Measurements from ENCODE around the gene FUT7.

Gene FUT7

DNA sequence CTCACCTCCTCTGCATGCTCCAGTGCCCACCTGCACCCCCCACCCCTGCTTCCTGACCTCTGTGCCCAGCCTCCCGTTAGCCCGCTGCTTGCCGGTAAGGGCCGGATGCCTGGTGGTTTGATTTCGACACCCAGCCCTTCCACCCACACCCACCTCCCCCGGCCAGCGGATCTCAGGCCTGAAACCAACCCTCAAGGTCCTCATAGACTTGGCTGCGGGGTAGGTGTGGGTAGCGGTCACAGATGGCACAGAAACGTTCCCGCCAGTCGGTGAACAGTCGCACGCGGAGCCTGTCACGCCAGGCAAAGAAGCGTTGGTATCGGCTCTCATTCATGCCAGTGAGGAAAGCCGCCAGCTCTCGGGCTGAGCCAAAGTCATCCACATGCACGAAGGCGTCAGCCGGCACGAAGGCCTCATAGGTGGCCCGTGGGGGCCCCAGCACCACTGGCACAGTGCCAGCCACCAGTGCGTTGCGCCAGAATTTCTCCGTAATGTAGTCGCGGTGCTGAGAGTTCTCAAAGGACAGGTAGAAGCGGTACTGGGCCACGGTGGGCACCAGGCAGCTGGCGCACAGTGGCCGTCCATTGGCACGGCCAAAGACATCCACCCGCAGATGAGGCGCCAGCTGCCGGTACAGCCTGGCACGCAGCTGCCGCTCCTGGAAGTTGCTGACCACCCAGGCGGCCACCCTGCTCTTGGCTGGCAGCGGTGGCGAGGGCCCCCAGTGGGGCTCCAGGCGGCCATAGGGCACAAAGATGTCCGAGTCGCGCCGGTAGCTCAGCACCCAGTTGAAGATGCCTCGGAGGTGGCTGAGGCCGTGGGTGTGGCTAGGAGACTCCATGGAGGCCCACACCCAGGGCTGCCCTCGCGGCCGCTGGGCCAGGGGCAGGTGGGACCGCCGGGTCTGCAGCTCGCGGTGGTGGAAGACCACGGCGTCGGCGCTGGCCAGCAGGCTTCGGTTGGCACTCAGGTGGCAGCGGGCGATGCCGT, 1.1 kb downstream of the FUT7 start:
- no peak for DNase-seq

- no peak for DNase-seq
Measured at GRCh38 chr9:137030006-137030405, 1.9 kb downstream of the FUT7 start.

GRCh38 chr9:137029058-137029936, 2.6 kb downstream of the FUT7 start:
- peak; percentile 77 for DNase-seq

DNA sequence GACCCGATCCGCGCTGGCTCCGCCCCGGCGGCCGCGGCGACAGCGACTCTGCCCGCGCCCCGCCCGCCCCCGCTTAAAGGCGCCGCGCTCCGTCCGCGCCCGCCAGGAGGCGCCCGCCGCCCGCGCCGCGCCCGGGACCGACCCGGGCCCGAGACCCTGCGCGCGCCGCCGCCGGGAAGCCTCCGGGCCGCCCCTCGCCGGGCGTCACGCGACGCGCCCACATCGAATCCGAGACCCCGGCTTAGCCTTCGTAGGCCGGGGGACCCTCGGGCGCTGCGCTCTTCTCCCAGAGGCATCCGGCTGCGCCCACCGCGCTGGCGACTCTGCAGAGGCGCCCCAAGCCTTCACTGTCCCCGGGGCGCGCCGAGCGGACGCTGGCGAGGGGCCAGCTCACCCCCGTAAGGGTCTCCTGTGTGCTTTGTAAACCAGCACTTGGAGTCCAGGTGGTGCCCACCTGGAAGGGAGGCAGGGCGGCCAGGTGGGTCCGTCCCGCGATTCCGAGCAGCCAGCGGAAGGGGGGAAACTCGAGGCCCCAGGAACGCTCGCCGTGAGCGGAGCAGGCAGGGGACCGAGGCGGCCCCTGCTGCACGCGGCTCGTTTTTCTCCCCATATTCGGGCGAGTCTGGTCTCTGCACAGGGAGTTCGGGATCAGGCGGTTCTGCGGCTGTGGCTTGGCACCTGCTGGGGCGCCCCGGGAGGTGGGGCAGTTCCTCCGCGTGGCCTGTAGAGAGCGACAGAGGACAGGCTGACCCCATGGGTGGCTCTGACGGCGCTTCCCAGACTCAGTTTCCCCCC, 3.4 kb downstream of the FUT7 start:
- peak; percentile 79 for DNase-seq

DNA sequence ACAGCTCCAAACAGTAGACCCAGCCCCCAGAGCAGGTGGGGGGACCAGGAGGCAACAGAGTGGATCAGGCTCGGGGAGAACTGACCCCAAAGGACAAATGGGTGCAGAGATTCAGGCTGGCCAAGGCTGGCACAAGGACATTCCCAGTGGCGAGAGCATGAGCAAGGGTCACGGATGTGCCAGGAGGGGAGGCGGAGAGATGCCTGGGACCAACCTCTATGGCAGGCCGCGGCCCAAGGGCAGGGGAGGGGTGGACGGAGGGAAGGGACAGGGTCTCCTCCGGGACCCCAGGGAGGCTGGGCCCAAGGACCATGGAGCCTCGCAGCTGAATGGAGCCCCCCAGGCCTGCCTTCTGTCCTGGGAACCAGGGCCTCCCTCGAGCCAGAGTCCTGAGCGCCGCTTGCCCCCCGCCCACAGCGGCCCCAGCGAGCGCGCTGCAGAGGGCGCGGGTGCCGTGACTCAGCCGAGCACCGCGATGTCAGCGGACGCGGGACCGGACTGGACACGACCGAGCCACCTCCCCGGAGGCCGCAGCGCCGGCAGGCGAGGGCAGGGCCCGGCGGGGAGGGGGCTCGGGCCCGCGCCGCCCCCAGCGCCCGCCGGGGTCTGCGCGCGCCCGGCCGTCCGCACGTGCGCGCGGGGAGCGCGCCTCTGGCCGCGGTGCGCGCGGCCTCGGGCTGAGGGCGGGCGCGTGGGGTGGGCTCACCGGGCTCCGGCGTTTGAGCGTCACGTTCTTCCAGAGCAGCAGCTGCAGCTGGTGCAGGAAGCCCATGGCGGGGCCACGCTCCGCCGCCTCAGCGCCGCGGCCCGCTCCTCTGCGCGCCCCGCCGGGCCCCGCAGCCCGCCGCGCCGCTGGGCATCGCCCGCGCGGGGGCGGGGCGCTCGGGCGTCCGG, 4.3 kb downstream of the FUT7 start, which contains the start of gene ABCA2:
Gene ABCA2, minus strand, starts transcription at position 869 of the 894 bp plus-strand sequence. Its CDS starts 97 bp downstream, at position 772.
- DNase-seq, result peak; percentile 52

- DNase-seq, result no peak
Measured at GRCh38 chr9:137026828-137027227, 5.1 kb downstream of the FUT7 start.

- DNase-seq, result no peak
Measured at GRCh38 chr9:137026384-137026783, 5.5 kb downstream of the FUT7 start.

DNA sequence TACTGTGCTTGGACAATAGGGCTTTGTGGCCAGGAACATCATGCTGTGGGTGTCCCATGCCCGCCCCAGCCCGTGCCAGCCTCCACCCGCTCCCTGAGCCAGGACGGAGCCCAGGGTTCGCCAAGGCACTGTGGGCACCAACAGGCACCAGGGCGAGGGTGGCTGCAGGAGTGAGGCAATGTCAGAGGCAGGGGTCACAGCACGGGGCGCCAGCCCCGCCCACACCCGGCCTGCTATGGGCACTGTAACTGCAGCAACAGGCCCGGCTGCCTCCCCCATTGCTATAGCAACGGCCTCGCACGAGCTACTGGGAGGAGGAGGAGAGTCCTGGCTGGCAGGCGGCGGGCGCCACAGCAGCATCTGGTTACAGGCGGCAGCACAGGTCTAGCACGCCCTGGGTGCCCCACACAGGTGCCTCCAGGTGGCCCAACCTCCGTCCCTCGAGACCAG, 6.3 kb downstream of the FUT7 start:
- no peak for DNase-seq

DNA sequence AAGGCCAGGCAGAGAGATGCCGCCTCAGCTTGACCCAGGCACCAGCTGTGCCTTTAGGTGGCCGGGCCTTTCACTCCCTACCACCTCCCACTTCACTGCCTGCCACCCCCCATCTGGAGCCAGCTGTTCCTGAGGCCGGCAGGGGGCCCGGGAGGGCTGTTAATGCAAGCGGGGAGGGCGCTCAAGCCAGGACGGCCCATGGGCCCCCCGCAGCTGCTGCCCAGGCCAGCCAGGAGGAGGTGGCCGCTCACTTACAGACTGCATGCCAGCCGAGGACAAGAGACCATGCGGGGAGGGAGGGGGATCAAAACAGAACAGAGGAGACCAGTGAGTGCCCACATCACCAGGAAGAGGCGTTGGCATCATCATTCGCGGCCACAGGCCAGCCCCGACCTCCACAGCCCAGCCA, 8.3 kb downstream of the FUT7 start:
- no peak for DNase-seq

- no peak for DNase-seq
Measured at GRCh38 chr9:137023157-137023556, 8.7 kb downstream of the FUT7 start.

GRCh38 chr9:137022662-137023008, 9.3 kb downstream of the FUT7 start:
- DNase-seq, result no peak

DNA sequence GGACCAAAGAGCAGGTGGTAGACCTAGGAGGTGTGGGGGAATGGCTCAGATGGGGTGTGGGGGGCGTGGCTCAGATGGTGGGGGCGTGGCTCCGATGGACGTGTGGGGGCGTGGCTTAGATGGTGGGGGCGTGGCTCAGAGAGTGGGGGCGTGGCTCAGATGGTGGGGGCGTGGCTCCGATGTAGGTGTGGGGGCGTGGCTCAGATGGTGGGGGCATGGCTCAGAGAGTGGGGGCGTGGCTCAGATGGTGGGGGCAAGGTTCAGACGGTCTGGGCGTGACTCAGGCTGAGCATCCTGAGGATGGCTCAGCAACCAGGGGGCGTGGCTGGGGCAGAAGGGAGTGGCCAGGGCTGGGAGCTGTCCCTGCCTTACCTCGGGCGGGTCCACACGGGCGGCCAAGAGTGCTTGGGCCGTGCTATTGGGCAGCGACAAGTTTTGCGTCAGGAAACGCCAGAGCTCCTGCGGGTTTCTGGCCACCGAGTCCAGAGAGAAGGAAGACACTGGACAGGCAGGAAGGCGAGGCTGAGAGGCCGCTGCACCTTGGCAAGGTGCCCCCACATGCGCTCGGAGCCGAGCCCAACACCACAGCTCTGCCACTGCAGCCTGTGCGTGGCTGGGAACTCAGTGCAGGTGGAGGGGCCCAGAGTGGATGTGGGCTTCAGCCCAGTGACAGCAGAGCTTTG, 9.8 kb downstream of the FUT7 start:
- peak; percentile 73 for DNase-seq

GRCh38 chr9:137021568-137021978, 10.3 kb downstream of the FUT7 start:
- no peak for DNase-seq

- DNase-seq, result no peak
Measured at GRCh38 chr9:137020771-137021567, 10.9 kb downstream of the FUT7 start.

DNA sequence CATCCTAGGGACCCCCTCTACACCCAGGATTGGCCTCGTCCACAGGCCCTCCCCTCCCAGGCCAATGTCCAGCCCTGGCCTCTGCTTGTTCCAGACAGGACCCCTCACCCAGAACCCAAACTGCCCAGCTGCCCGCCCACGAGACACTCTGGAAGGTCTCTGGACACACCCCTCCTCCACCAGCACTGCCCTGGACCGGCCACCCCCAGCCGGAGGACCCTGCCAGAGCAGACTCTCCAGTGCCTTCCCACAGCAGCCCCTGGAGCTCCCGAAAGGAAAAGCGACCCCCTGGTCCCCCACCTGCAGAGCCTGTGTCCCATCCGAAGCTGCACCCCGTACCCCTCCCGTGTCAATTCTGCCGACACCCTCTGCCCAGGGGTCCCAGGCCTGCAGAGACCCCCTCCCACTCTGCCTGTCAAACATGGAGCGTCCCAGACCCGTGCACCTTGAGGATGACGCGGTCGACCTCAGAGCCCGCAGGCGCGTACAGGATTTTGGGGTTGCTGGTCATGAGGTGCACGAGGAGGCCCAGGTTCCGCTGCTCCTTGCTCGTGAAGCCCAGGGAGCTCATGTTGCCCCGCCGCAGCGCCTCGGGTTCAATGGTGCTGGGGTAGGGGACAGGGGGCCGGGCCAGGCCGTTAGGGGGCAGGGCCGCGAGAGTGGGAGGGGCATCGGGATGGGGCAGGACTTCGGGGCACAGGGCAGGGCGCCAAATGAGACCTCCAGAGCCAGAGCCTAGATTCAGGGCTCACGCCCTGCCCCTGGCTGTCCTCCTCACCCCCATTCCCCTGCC, 11.8 kb downstream of the FUT7 start:
- DNase-seq, result no peak

DNA sequence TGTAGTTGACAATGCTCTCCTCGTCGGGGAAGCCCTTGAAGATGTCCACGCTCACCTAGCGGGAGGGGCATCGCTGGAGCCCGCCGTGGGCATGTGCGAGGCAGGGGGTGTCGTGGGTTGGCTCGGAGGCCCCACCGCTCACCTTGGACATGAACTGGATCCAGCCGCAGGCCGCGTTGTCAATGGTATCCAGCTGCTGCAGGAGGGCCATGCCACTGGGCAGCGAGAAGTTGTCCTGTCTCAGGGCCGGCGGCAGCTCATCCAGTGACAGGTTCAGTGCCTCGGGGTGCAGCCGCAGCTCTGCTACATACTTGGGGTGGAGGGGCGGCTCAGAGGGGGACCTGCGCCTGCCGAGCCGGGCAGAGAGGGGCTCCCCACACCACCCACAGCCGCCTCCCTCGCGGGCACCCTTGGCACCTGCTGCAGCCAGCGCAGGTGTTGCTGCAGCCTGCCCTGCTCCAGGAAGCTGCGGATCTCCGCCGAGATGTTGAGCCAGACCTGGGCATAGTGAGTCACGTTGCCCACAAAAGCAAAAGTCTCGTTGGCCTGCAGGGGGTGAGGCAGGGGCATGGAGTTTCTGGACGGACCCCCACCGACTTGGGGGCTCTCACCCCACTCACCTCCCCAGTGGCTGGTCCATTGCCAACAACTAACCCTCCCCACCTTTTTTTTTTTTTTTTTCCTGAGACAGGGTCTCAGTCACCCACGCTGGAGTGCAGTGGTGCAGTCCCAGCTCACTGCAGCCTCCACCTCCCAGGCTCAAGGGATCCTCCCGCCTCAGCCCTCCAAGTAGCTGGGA, 12.9 kb downstream of the FUT7 start:
- no peak for DNase-seq

DNA sequence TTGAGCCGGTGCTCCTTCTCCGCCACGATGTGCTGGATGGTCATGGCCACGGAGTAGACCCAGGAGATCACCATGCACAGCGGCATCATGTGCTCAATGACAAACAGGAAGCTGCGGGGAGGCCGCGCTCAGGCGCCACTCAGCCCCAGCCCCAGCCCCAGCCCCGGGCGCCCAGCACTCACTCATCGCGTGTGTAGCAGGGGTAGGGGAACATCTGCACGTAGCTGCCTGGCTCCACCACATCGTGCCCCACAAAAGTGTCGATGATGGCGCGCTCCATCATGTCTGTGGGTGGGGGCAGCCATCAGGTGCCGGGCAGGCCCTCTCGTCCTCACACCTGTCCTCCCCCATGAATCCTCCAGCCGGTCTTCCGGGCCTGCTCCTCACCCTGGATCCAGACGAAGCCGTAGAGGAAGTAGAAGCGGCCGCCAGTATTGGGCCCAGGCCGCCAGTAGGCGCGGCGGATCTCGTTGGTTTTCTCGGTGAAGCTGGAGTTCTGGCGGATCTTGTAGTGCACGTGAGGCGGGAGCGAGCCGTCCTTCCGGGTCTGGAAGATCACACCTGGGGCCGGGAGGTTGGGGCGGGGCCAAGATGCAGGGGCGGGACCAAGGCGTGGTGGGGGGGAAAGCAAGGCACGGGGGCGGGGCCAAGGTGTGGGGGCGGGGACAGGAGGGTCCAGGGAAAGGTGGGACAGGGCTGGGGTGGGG, 13.9 kb downstream of the FUT7 start:
- no peak for DNase-seq

GRCh38 chr9:137017071-137017470, 14.8 kb downstream of the FUT7 start:
- DNase-seq, result no peak
